Measurements from ENCODE around the gene PPP1R1C. TPM values are rescaled to one million over a fixed set of nuclear protein-coding genes. Genes with fewer than 3 reads are reported as not detected.

The PPP1R1C gene
- total and polyA plus RNA-seq, 4 donors = 5.4 to 21.7 (median 11.3) TPM

GRCh38 chr2:182067393-182067792 is 81.7 kb downstream of the PPP1R1C start:
- Histone ChIP-seq H3K4me3 (ENCODE audit: low read depth in 1 of 3, low read length in 3 of 3) (no peak overlapping the region), H3K9me3 (ENCODE audit: control insufficient read depth in 4 of 4, low read length in 3 of 4) (no peaks in the 10 kb centered on the region), H3K27ac (ENCODE audit: low read depth in 1 of 2, low read length in 2 of 2) (no peak overlapping the region), H3K27me3 (ENCODE audit: control insufficient read depth in 4 of 4, insufficient read depth in 4 of 4, low read length in 3 of 4) (no peaks in the 10 kb centered on the region), H3K36me3 (ENCODE audit: control insufficient read depth in 4 of 4, insufficient read depth in 3 of 4, low read depth in 1 of 4, low read length in 3 of 4) (no peaks in the 10 kb centered on the region), H3K9ac (ENCODE audit: low read depth in 1 of 2, low read length in 2 of 2) (no peak overlapping the region), H3K4me1 (ENCODE audit: control insufficient read depth in 4 of 4, insufficient read depth in 4 of 4, low read length in 3 of 4) (peaks cover 1 to 18% (median 13%) of the 10 kb centered on the region in 4 donors)
- 69% methylated on average over 5 of the region's 5 CpGs for WGBS
- TF ChIP-seq ZBTB33 (IDR thresholded peaks at IDR 0.05) (no peak), HNF4G (IDR thresholded peaks at IDR 0.05) (peak; percentile 65), HNF4A (conservative IDR thresholded peaks at IDR 0.05) (peak; percentile 38 to 88), SP1 (IDR thresholded peaks at IDR 0.05) (peak; percentile 68), RAD21 (IDR thresholded peaks at IDR 0.05) (peak in 1 of 2 donors; percentile 17), RXRA (IDR thresholded peaks at IDR 0.05) (peak in 1 of 2 donors; percentile 74)
- TF ChIP-seq, protein P1, sequence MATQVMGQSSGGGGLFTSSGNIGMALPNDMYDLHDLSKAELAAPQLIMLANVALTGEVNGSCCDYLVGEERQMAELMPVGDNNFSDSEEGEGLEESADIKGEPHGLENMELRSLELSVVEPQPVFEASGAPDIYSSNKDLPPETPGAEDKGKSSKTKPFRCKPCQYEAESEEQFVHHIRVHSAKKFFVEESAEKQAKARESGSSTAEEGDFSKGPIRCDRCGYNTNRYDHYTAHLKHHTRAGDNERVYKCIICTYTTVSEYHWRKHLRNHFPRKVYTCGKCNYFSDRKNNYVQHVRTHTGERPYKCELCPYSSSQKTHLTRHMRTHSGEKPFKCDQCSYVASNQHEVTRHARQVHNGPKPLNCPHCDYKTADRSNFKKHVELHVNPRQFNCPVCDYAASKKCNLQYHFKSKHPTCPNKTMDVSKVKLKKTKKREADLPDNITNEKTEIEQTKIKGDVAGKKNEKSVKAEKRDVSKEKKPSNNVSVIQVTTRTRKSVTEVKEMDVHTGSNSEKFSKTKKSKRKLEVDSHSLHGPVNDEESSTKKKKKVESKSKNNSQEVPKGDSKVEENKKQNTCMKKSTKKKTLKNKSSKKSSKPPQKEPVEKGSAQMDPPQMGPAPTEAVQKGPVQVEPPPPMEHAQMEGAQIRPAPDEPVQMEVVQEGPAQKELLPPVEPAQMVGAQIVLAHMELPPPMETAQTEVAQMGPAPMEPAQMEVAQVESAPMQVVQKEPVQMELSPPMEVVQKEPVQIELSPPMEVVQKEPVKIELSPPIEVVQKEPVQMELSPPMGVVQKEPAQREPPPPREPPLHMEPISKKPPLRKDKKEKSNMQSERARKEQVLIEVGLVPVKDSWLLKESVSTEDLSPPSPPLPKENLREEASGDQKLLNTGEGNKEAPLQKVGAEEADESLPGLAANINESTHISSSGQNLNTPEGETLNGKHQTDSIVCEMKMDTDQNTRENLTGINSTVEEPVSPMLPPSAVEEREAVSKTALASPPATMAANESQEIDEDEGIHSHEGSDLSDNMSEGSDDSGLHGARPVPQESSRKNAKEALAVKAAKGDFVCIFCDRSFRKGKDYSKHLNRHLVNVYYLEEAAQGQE (IDR thresholded peaks at IDR 0.05) = no peak
- no peak for DNase-seq (ENCODE audit: low spot score)

GRCh38 chr2:182068811-182069210 is 83.2 kb downstream of the PPP1R1C start:
- TF ChIP-seq ZBTB33 (IDR thresholded peaks at IDR 0.05) (no peak), HNF4A (conservative IDR thresholded peaks at IDR 0.05) (no peak), HNF4G (IDR thresholded peaks at IDR 0.05) (no peak), RAD21 (IDR thresholded peaks at IDR 0.05) (no peak), JUND (IDR thresholded peaks at IDR 0.05) (no peak), RXRA (IDR thresholded peaks at IDR 0.05) (no peak), TAF1 (conservative IDR thresholded peaks at IDR 0.05) (no peak), NR2F2 (IDR thresholded peaks at IDR 0.05) (no peak)
- TF ChIP-seq, protein P2, sequence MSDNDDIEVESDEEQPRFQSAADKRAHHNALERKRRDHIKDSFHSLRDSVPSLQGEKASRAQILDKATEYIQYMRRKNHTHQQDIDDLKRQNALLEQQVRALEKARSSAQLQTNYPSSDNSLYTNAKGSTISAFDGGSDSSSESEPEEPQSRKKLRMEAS (IDR thresholded peaks at IDR 0.05) = no peak
- TF ChIP-seq, protein P3, sequence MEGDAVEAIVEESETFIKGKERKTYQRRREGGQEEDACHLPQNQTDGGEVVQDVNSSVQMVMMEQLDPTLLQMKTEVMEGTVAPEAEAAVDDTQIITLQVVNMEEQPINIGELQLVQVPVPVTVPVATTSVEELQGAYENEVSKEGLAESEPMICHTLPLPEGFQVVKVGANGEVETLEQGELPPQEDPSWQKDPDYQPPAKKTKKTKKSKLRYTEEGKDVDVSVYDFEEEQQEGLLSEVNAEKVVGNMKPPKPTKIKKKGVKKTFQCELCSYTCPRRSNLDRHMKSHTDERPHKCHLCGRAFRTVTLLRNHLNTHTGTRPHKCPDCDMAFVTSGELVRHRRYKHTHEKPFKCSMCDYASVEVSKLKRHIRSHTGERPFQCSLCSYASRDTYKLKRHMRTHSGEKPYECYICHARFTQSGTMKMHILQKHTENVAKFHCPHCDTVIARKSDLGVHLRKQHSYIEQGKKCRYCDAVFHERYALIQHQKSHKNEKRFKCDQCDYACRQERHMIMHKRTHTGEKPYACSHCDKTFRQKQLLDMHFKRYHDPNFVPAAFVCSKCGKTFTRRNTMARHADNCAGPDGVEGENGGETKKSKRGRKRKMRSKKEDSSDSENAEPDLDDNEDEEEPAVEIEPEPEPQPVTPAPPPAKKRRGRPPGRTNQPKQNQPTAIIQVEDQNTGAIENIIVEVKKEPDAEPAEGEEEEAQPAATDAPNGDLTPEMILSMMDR (IDR thresholded peaks at IDR 0.05; ENCODE audit: low read depth, low read length, missing input control) = no peak
- Histone ChIP-seq H3K9me3 (ENCODE audit: control insufficient read depth in 4 of 4, low read length in 3 of 4) (no peaks in the 10 kb centered on the region), H3K27ac (ENCODE audit: low read depth in 1 of 2, low read length in 2 of 2) (no peak overlapping the region), H3K9ac (ENCODE audit: low read depth in 1 of 2, low read length in 2 of 2) (no peak overlapping the region), H3K27me3 (ENCODE audit: control insufficient read depth in 4 of 4, insufficient read depth in 4 of 4, low read length in 3 of 4) (no peaks in the 10 kb centered on the region), H3K36me3 (ENCODE audit: control insufficient read depth in 4 of 4, insufficient read depth in 3 of 4, low read depth in 1 of 4, low read length in 3 of 4) (no peaks in the 10 kb centered on the region), H3K4me3 (ENCODE audit: low read depth in 1 of 3, low read length in 3 of 3) (no peak overlapping the region), H3K4me1 (ENCODE audit: control insufficient read depth in 4 of 4, insufficient read depth in 4 of 4, low read length in 3 of 4) (peaks cover 5 to 11% (median 9%) of the 10 kb centered on the region in 4 donors)
- no peak for DNase-seq (ENCODE audit: low spot score)
- WGBS = 87% methylated on average over 3 of the region's 3 CpGs

All from liver (tissue), 9 donors.